ENCODE measurements around the gene POLR3G.

GRCh38 chr5:90438100-90438499, 36.6 kb upstream of the POLR3G start:
- TF ChIP-seq CTCF (IDR thresholded peaks at IDR 0.05; ENCODE audit: low read depth, low read length) (no peak), POLR2A (IDR thresholded peaks at IDR 0.05; ENCODE audit: extremely low read depth, insufficient read length) (no peak), MYC (IDR thresholded peaks at IDR 0.05; ENCODE audit: low read depth, low read length) (no peak), MAX (IDR thresholded peaks at IDR 0.05; ENCODE audit: low read depth, low read length) (no peak)
